GM18873 (cell line): Measurements from ENCODE around the gene HIBCH.
"Not testable (repeated sequence)": the region's sequence is repeated elsewhere in the genome, so short reads cannot be mapped to it uniquely, and the experiment has no call there.

ENCODE experiments used
- ATAC-seq: cut with Tn5 transposase; IDR thresholded peaks from one replicate; pipeline ENCODE4 v1.9.1; 2021; ENCODE audit warnings: mild to moderate bottlenecking, moderate library complexity, moderate number of reproducible peaks; ENCODE audit not compliant: unreplicated experiment, low FRiP score

Gene HIBCH

DNA sequence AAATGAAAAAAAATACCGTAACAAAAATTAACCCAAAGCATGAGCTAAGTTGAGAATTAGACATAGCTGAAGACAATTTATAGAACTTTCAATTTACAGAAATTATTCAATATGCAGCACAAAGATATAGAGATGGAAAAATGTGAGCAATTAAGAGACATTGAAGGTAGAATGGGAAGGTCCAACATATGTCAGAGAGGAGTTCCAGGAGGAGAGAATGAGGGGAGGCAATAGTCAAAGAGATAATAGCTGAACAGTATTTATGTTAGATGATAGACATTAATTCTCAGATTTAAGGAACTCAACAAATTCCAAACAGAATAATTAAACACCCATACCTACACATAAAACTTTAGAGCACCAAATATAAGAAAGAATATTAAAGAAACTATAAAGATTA is 154.1 kb downstream of the HIBCH start:
- no peak for ATAC-seq

DNA sequence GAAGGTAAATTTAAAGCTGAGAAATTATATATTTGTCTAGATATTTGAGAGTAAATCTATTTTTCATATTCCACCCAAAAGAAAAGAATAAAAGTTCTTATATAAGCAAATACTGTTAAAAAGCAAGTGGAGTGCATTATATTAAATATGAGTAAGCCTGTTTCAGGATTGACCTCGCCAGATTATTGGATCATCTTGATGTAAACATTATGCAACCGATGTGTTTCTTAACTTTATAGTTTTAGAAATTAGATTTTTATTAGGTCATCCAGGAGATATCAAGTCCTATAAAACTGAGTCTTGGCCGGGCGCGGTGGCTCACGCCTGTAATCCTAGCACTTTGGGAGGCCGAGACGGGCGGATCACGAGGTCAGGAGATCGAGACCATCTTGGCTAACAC is 156.8 kb downstream of the HIBCH start:
- no peak for ATAC-seq

DNA sequence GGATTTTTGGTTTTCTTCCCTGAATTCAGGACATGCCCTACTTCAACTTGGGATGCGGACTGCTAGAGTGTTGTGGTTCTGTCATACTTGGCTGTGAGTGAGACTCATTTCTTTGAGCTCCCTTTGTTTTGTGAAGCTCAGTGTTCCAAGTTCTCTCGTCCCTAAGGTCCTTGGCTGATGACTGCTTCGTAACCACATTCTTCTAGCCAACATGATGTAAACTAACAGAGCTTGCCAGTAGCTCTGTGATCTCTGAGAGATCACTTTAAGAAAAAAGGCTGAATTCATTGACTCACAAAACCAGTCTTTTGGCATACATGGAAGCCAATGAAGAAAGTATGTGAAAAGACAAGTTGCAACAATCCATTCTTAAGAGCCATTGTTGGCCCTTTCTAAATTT is 160.2 kb downstream of the HIBCH start:
- ATAC-seq: no peak

DNA sequence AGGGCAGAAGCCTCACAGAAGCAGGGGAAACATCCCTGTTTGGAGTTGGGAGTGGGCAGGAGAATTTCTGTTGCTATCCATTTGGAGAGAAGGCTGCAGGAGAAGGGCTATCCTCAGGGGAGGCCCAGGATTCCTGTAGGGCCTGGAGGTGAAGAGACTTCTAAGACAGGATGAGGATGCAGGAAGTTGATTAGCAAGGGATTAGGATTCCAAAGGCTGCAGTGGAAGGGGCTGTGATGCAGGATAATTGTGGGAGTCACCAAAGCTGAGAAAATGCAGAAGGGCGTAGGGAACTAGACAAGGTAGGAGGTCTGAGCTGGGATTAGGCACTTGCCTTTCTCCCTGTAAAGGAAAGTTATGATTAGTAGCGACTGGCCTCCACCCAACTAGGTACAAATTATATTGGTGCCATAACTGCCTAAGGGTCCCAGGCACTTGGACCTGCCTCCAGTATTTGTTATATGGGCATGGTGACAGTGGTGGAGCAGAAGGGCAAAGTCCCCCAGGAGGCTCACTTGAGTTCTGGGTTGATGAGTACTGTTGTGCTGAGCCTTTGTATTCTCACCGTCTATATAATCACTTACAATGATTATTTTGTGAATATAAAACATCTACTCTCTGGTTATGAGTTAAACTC is 160.7 kb downstream of the HIBCH start:
- ATAC-seq: no peak

DNA sequence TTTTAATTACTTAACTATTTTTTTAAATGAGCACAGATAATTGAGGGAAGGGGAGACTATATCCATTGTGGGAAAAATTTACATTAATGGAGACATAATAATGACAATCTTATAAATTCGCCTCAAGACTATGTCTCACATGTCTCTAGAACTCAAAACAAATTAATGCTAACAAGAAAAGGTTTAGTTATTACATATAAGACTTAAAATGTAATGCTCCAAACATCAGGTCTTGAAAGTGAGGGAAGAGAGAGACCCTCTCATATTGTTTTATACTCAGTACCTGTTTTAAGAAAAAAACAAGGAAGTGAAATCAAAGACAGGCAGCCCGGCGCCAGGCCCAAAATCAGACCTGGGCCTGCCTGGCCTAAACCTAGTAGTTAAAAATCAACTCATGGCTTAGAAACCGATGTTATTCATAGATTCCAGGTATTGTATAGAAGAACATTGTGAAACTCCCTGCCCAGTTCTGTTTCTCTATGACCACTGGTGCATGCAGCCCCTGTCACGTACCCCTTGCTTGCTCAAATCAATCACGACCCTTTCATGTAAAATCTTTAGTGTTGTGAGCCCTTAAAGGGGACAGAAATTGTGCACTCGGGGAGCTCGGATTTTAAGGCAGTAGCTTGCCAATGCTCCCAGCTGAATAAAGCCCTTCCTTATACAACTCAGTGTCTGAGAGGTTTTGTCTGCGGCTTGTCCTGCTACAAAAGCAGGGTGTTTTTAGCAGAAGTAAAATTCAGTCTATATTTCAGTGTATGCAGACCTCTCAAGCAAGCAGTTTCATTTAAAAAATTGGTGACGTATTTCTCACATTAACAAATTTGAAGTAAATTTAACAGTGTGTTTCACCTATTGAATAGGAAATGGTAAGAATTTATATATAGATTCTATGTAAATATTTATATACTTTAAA is 161.8 kb downstream of the HIBCH start:
- ATAC-seq: not testable (repeated sequence)

DNA sequence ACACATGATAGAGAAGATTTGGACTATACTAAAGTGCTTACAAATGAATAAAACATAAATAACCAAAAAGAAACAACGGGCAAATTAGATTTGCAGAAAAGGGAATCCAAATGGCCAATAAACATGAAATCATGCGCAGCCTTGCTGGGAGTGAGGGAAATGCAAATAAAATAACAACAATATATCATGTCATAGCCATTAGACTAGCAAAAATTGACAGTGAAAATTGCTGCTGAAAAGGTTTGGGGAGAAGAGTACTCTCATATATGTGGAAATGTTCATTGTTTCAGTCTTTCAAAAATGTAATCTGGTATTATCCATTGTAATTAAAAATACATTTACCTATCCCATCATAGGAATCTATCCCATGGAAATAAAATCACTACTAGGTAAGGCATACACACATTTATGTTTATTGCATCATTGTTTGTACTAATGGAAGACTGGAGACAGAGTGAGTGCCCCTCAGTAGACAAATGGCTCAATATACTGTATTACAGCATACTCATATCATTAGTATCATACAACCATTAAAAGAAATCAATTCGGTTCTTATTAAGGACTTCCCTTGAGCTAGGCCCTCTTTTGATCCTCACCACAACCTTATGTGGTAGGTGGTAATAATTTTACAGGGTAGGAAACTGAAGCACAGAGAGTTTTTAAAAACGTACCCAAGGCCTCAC is 163.0 kb downstream of the HIBCH start:
- no peak for ATAC-seq
